ENCODE data around the gene CFAP52. TPM values are rescaled to one million over a fixed set of nuclear protein-coding genes. Genes with fewer than 3 reads are reported as not detected.
"Not testable (repeated sequence)": the region's sequence is repeated elsewhere in the genome, so short reads cannot be mapped to it uniquely, and the experiment has no call there.

Gene CFAP52
- total RNA-seq, 1 experiment from 2014 or later: 0.47 TPM

- Histone ChIP-seq H4K20me1 (ENCODE audit: low read length) (no peaks in the 10 kb centered on the region), H3K79me2 (ENCODE audit: low read length) (no peaks in the 10 kb centered on the region), H3K4me1 (ENCODE audit: insufficient read depth, low read length) (no peaks in the 10 kb centered on the region), H2AFZ (ENCODE audit: low read length) (no peak overlapping the region), H3F3A (ENCODE audit: low read length, unreplicated experiment) (no peaks in the 10 kb centered on the region), H3K9ac (ENCODE audit: low read length) (no peak overlapping the region), H3K9me2 (replicated peaks; ENCODE audit: low read length) (no peaks in the 10 kb centered on the region), H3K36me3 (ENCODE audit: low read depth, low read length) (no peaks in the 10 kb centered on the region), H3K27me3 (ENCODE audit: low read length) (no peaks in the 10 kb centered on the region), H3K4me3 (ENCODE audit: low read length) (no peak overlapping the region), H3K27ac (ENCODE audit: low read length) (no peak overlapping the region), H3K9me3 (ENCODE audit: low read length) (no peaks in the 10 kb centered on the region), H3K4me2 (ENCODE audit: low read length) (no peak overlapping the region)
- ChIA-PET POLR2A (ENCODE audit: unreplicated experiment) (no interaction called here), CTCF (no interaction called here)
- intact Hi-C loops (cut with micrococcal nuclease): no loop called here
- DNase-seq: no peak
- no peak for ATAC-seq
- no peak for TF ChIP-seq EZH2phosphoT487 (IDR thresholded peaks at IDR 0.05; ENCODE audit: borderline replicate concordance, low read length)
- TF ChIP-seq CTCF (conservative IDR thresholded peaks at IDR 0.05; ENCODE audit: low read depth, low read length): no peak
- no peak for TF ChIP-seq EZH2 (IDR thresholded peaks at IDR 0.05; ENCODE audit: low read length, unreplicated experiment)
- no TSS peak for BruUV-seq (replicated peaks)
These were observed 11.7 kb downstream of the CFAP52 start for GRCh38 chr17:9587969-9588656.

- Histone ChIP-seq H3K4me2 (ENCODE audit: low read length) (no peak overlapping the region), H3K9me3 (ENCODE audit: low read length) (no peaks in the 10 kb centered on the region), H3K27me3 (ENCODE audit: low read length) (no peaks in the 10 kb centered on the region), H3K9ac (ENCODE audit: low read length) (no peak overlapping the region), H3F3A (ENCODE audit: low read length, unreplicated experiment) (no peaks in the 10 kb centered on the region), H3K4me1 (ENCODE audit: insufficient read depth, low read length) (no peaks in the 10 kb centered on the region), H3K79me2 (ENCODE audit: low read length) (no peaks in the 10 kb centered on the region), H2AFZ (ENCODE audit: low read length) (no peak overlapping the region), H3K4me3 (ENCODE audit: low read length) (no peak overlapping the region), H4K20me1 (ENCODE audit: low read length) (no peaks in the 10 kb centered on the region), H3K36me3 (ENCODE audit: low read depth, low read length) (no peaks in the 10 kb centered on the region), H3K27ac (ENCODE audit: low read length) (no peak overlapping the region), H3K9me2 (replicated peaks; ENCODE audit: low read length) (no peaks in the 10 kb centered on the region)
- CTCF ChIA-PET: interaction anchor here (0.7 kb wide), 1 partner anchor 18 kb away, joined by 13 read pairs; no protein-coding TSS in a partner anchor
- ATAC-seq: no peak
- intact Hi-C loops (cut with micrococcal nuclease): no loop called here
- POLR2A ChIA-PET (ENCODE audit: unreplicated experiment): no interaction called here
- DNase-seq: no peak
- no peak for TF ChIP-seq EZH2 (IDR thresholded peaks at IDR 0.05; ENCODE audit: low read length, unreplicated experiment)
- no peak for TF ChIP-seq CTCF (conservative IDR thresholded peaks at IDR 0.05; ENCODE audit: low read depth, low read length)
- no peak for TF ChIP-seq EZH2phosphoT487 (IDR thresholded peaks at IDR 0.05; ENCODE audit: borderline replicate concordance, low read length)
- no TSS peak for BruUV-seq (replicated peaks)
These were observed 17.6 kb downstream of the CFAP52 start for GRCh38 chr17:9594065-9594464.

GRCh38 chr17:9597638-9598037, 21.2 kb downstream of the CFAP52 start:
- CTCF ChIA-PET; BruUV-seq (replicated peaks); ATAC-seq; H3K4me3 ChIP-seq (ENCODE audit: low read length); H3K9ac ChIP-seq (ENCODE audit: low read length); H2AFZ ChIP-seq (ENCODE audit: low read length); H3F3A ChIP-seq (ENCODE audit: low read length, unreplicated experiment); H3K9me2 ChIP-seq (replicated peaks; ENCODE audit: low read length); H3K4me2 ChIP-seq (ENCODE audit: low read length); H3K27ac ChIP-seq (ENCODE audit: low read length); H3K9me3 ChIP-seq (ENCODE audit: low read length); intact Hi-C loops (cut with micrococcal nuclease); H3K79me2 ChIP-seq (ENCODE audit: low read length); DNase-seq; H3K4me1 ChIP-seq (ENCODE audit: insufficient read depth, low read length); H3K36me3 ChIP-seq (ENCODE audit: low read depth, low read length); H4K20me1 ChIP-seq (ENCODE audit: low read length); H3K27me3 ChIP-seq (ENCODE audit: low read length); POLR2A ChIA-PET (ENCODE audit: unreplicated experiment): not testable (repeated sequence)
